H1 (cell line): ENCODE results near the gene CABLES2. TPM values are rescaled to one million over a fixed set of nuclear protein-coding genes. Genes with fewer than 3 reads are reported as not detected.

ENCODE experiments used
- CTCF ChIA-PET: fragments of 300-600 bp; sonication (Branson Sonifier 250); formaldehyde crosslinking; loops from one replicate; lab custom pipeline; 2021; ENCODE audit not compliant: partially characterized antibody; lab: Charles Lee
- POLR2A ChIA-PET: fragments of 300-600 bp; sonication (Branson Sonifier 250); formaldehyde crosslinking; loops from one replicate; lab custom pipeline; 2021; ENCODE audit warnings: inconsistent platforms; ENCODE audit not compliant: partially characterized antibody; lab: Charles Lee
- DNase-seq, 2 experiments: peaks; one replicate each; pipeline versions ENCODE4 v3.0.0 to v3.0.0-alpha.2; 2010 to 2022; ENCODE audit warnings: low spot score in 2 of 2, low read depth in 1 of 2, mixed read lengths in 1 of 2
- FAIRE-seq: peaks from 2 replicates; lab custom pipeline; 2011; peaks lifted over from hg19 to GRCh38; lab: Jason Lieb, UNC
- H2AFZ ChIP-seq: 2 replicates; pipeline ENCODE4 v1.8.1; 2012; ENCODE audit warnings: low read length, inconsistent platforms
- H2AK5ac ChIP-seq: 2 replicates; pipeline ENCODE4 v1.6.1; 2013; ENCODE audit warnings: low read depth, low read length
- H2BK120ac ChIP-seq: replicated peaks from 2 replicates; pipeline ENCODE3; 2013; ENCODE audit warnings: low read depth, low read length, inconsistent platforms
- H2BK12ac ChIP-seq: 2 replicates; pipeline ENCODE4 v1.6.1; 2013; ENCODE audit warnings: low read depth, low read length
- H2BK15ac ChIP-seq: 2 replicates; pipeline ENCODE4 v1.6.1; 2013; ENCODE audit warnings: low read length
- H2BK20ac ChIP-seq: 2 replicates; pipeline ENCODE4 v1.6.1; 2013; ENCODE audit warnings: low read length
- H2BK5ac ChIP-seq: 2 replicates; pipeline ENCODE4 v1.6.1; 2013; ENCODE audit warnings: low read depth, low read length
- H3K14ac ChIP-seq: 2 replicates; pipeline ENCODE4 v1.6.1; 2013; ENCODE audit warnings: inconsistent platforms; ENCODE audit not compliant: insufficient read length
- H3K18ac ChIP-seq: 2 replicates; pipeline ENCODE4 v1.6.1; 2013; ENCODE audit warnings: low read length; ENCODE audit errors: extremely low read depth
- H3K23ac ChIP-seq: 2 replicates; pipeline ENCODE4 v1.6.1; 2013; ENCODE audit warnings: inconsistent platforms; ENCODE audit not compliant: insufficient read length
- H3K23me2 ChIP-seq: 2 replicates; pipeline ENCODE4 v1.6.1; 2013; ENCODE audit warnings: low read depth, low read length
- H3K27ac ChIP-seq: 2 replicates; pipeline ENCODE4 v1.6.1; 2011; ENCODE audit warnings: low read depth, low read length, inconsistent platforms
- H3K27me3 ChIP-seq, 4 experiments: replicated peaks in 1 of 4; 1 replicate in 1 of 4; 2 replicates in 3 of 4; pipeline versions ENCODE4 v1.6.1 to v1.8.1; 2011 to 2013; ENCODE audit warnings: low read length in 3 of 4, mild to moderate bottlenecking in 3 of 4, inconsistent platforms in 2 of 4, mixed read lengths in 2 of 4, moderate library complexity in 1 of 4; ENCODE audit not compliant: control insufficient read depth in 3 of 4, insufficient read depth in 3 of 4; ENCODE audit errors: extremely low read depth in 1 of 4
- H3K36me3 ChIP-seq, 4 experiments: 2 replicates each; pipeline versions ENCODE4 v1.6.1 to v1.8.1; 2011 to 2013; ENCODE audit warnings: mild to moderate bottlenecking in 4 of 4, low read length in 3 of 4, moderate library complexity in 2 of 4, control low read depth in 1 of 4, inconsistent platforms in 1 of 4; ENCODE audit not compliant: insufficient read depth in 4 of 4, control insufficient read depth in 2 of 4
- H3K4ac ChIP-seq: replicated peaks from 2 replicates; pipeline ENCODE3; 2013; ENCODE audit warnings: low read length, low read depth, mixed read lengths, inconsistent platforms; ENCODE audit not compliant: insufficient read length
- H3K4me1 ChIP-seq, 4 experiments: replicated peaks in 1 of 4; 1 replicate in 1 of 4; 2 replicates in 3 of 4; pipeline versions ENCODE4 v1.6.1 to v1.8.1; 2011 to 2013; ENCODE audit warnings: low read length in 3 of 4, inconsistent platforms in 2 of 4, mixed read lengths in 1 of 4; ENCODE audit not compliant: insufficient read depth in 4 of 4, control insufficient read depth in 3 of 4
- H3K4me2 ChIP-seq, 2 experiments: 2 replicates each; pipeline versions ENCODE4 v1.6.1 to v1.8.1; 2011 to 2013; ENCODE audit warnings: low read depth in 2 of 2, low read length in 2 of 2, control low read depth in 1 of 2, inconsistent platforms in 1 of 2, mild to moderate bottlenecking in 1 of 2; ENCODE audit not compliant: insufficient read depth in 1 of 2
- H3K4me3 ChIP-seq, 4 experiments: fragments of 200-600, 300-600 bp in 1 of 4; sonication (generic), shearing (Covaris generic), sonication (Bioruptor Twin) in 1 of 4; 2 replicates each; pipeline versions ENCODE4 v1.5.1 to v1.8.1; 2011 to 2016; ENCODE audit warnings: low read length in 4 of 4, low read depth in 3 of 4, control low read depth in 2 of 4, inconsistent platforms in 2 of 4, mild to moderate bottlenecking in 2 of 4, mixed read lengths in 1 of 4, moderate library complexity in 1 of 4; ENCODE audit not compliant: insufficient read depth in 2 of 4; ENCODE audit errors: extremely low read depth in 1 of 4
- H3K56ac ChIP-seq: replicated peaks from 2 replicates; pipeline ENCODE3; 2013; ENCODE audit warnings: low read depth, mild to moderate bottlenecking, mixed read lengths, low read length, inconsistent platforms; ENCODE audit not compliant: insufficient read length
- H3K79me1 ChIP-seq: 2 replicates; pipeline ENCODE4 v1.6.1; 2013; ENCODE audit warnings: low read depth, low read length, control low read depth
- H3K79me2 ChIP-seq, 2 experiments: 2 replicates each; pipeline versions ENCODE4 v1.6.1 to v1.8.1; 2012 to 2013; ENCODE audit warnings: low read length in 2 of 2, mild to moderate bottlenecking in 2 of 2, inconsistent platforms in 1 of 2; ENCODE audit not compliant: insufficient read depth in 2 of 2, control insufficient read depth in 1 of 2
- H3K9ac ChIP-seq, 4 experiments: replicated peaks in 1 of 4; 1 replicate in 1 of 4; 2 replicates in 3 of 4; pipeline versions ENCODE4 v1.6.1 to v1.8.1; 2011 to 2013; ENCODE audit warnings: low read depth in 3 of 4, low read length in 3 of 4, control low read depth in 2 of 4, mild to moderate bottlenecking in 2 of 4, moderate library complexity in 2 of 4, inconsistent platforms in 1 of 4; ENCODE audit errors: extremely low read depth in 1 of 4
- H3K9me3 ChIP-seq, 2 experiments: 2 replicates each; pipeline versions ENCODE4 v1.6.1 to v1.8.1; 2012 to 2013; ENCODE audit warnings: mild to moderate bottlenecking in 2 of 2, moderate library complexity in 2 of 2, control low read depth in 1 of 2, inconsistent platforms in 1 of 2, low read depth in 1 of 2, low read length in 1 of 2, mixed read lengths in 1 of 2; ENCODE audit not compliant: insufficient read depth in 2 of 2
- H4K20me1 ChIP-seq, 2 experiments: replicated peaks in 1 of 2; 2 replicates each; pipeline versions ENCODE3 to v1.8.1; 2011 to 2013; ENCODE audit warnings: inconsistent platforms in 2 of 2, low read length in 2 of 2, mild to moderate bottlenecking in 1 of 2; ENCODE audit not compliant: insufficient read depth in 2 of 2, control insufficient read depth in 1 of 2
- H4K5ac ChIP-seq: 2 replicates; pipeline ENCODE4 v1.6.1; 2013; ENCODE audit warnings: low read length, low read depth, mixed read lengths, inconsistent platforms; ENCODE audit not compliant: insufficient read length
- H4K8ac ChIP-seq: 2 replicates; pipeline ENCODE4 v1.8.0; 2013; ENCODE audit warnings: mild to moderate bottlenecking, moderate library complexity, low read length, inconsistent platforms; ENCODE audit not compliant: insufficient read depth; ENCODE audit errors: extremely low read depth
- H4K91ac ChIP-seq: replicated peaks from 2 replicates; pipeline ENCODE3; 2013; ENCODE audit warnings: low read length, mixed read lengths, inconsistent platforms; ENCODE audit not compliant: insufficient read length
- SIRT6 ChIP-seq: IDR thresholded peaks from one replicate; pipeline ENCODE4 v1.7.1; 2012; ENCODE audit warnings: low read length, inconsistent platforms
- SRF ChIP-seq: IDR thresholded peaks from 2 replicates; pipeline ENCODE4 v1.6.1; 2011; ENCODE audit warnings: mild to moderate bottlenecking, low read depth, low read length, moderate library complexity
- TAF1 ChIP-seq: IDR thresholded peaks from 2 replicates; pipeline ENCODE4 v1.6.1; 2011; ENCODE audit warnings: mild to moderate bottlenecking, low read depth, low read length
- WGBS, 2 experiments: shearing (Covaris generic) in 1 of 2; methylation state at CpG; one replicate each; pipeline versions ENCODE4 v1.1.6 to v1.1.7; 2013 to 2015; ENCODE audit warnings: low lambda C conversion rate in 2 of 2, mixed read lengths in 2 of 2, inconsistent platforms in 1 of 2, low coverage in 1 of 2, missing lambda C conversion rate in 1 of 2; ENCODE audit not compliant: insufficient replicate concordance in 2 of 2, insufficient coverage in 1 of 2, insufficient read length in 1 of 2; ENCODE audit errors: extremely low coverage in 1 of 2, missing lambda C conversion rate in 1 of 2; 5-methylcytosine and 5-hydroxymethylcytosine counted together
- polyA plus RNA-seq, 7 experiments: library from polyadenylated mRNA; depleted of rRNA in 3 of 7; stranded (reverse) in 5 of 7; unstranded in 2 of 7; fragments of >200 nt in 5 of 7; fragments of 200-250 nt in 2 of 7; gene quantifications; 1 replicate in 5 of 7; 2 replicates in 1 of 7; 4 replicates in 1 of 7; pipeline versions ENCODE4 v1.2.1 to v1.2.3, GENCODE V29; 2011 to 2013; ENCODE audit warnings: missing spikeins in 2 of 7, mixed read lengths in 2 of 7
- total RNA-seq: library from RNA; stranded (reverse); fragmentation: NEBNext Ultra II Directional; extraction: Animal tissue kit (Norgen Biotek cat#: 25700); gene quantifications from 2 replicates; pipeline ENCODE4 v1.2.1, GENCODE V29; 2021
- TF ChIP-seq, protein P1 (sequence below): IDR thresholded peaks from 2 replicates; pipeline ENCODE4 v1.6.1; 2012; ENCODE audit warnings: inconsistent platforms

CABLES2 gene
- total and polyA plus RNA-seq, 2 of the 8 experiments (the other 6 are each of a cell fraction or from before 2014, with no cell fraction given), result 8.0 to 8.8 TPM

GRCh38 chr20:62342910-62343309, 64.2 kb downstream of the CABLES2 start:
- no peak overlapping the region for H2BK20ac ChIP-seq
- FAIRE-seq, result no peak
- no peak overlapping the region for H3K18ac ChIP-seq
- H3K23me2 ChIP-seq, result no peaks in the 10 kb centered on the region
- H3K79me2 ChIP-seq, result no peaks in the 10 kb centered on the region
- H3K27me3 ChIP-seq, result no peaks in the 10 kb centered on the region
- 90% methylated on average over 10 of the region's 10 CpGs; no CpG with 5 or more reads in 1 of the 2 experiments for WGBS, 2 experiments
- CTCF ChIA-PET, result interaction anchor here (1.8 to 3.6 kb wide), 2 partner anchors 27 to 40 kb away, joined by 5 to 17 read pairs; no protein-coding TSS in a partner anchor
- no peak overlapping the region for H2BK12ac ChIP-seq
- H3K56ac ChIP-seq, result no peak overlapping the region
- no peak overlapping the region for H3K4me2 ChIP-seq
- no peak overlapping the region for H2AK5ac ChIP-seq
- H3K14ac ChIP-seq, result no peak overlapping the region
- H3K9ac ChIP-seq, result no peak overlapping the region
- H4K8ac ChIP-seq, result no peak overlapping the region
- no peaks in the 10 kb centered on the region for H3K4me1 ChIP-seq
- no peak overlapping the region for H4K5ac ChIP-seq
- H2BK15ac ChIP-seq, result no peak overlapping the region
- H2BK5ac ChIP-seq, result no peak overlapping the region
- DNase-seq, result no peak
- no peaks in the 10 kb centered on the region for H3K9me3 ChIP-seq
- H3K27ac ChIP-seq, result no peak overlapping the region
- H2BK120ac ChIP-seq, result no peak overlapping the region
- H2AFZ ChIP-seq, result no peak overlapping the region
- no peak overlapping the region for H3K23ac ChIP-seq
- H4K20me1 ChIP-seq, result peaks cover 0 to 14% of the 10 kb centered on the region in 2 experiments
- no peaks in the 10 kb centered on the region; the same call in 1 of the 2 replicates for H3K79me1 ChIP-seq
- no peak overlapping the region for H3K4me3 ChIP-seq
- POLR2A ChIA-PET, result interaction anchor here (0.6 to 12.3 kb wide), 6 partner anchors 10 to 36 kb away, joined by 3 to 95 read pairs (median 4); no protein-coding TSS in a partner anchor
- H3K4ac ChIP-seq, result no peak overlapping the region
- H3K36me3 ChIP-seq, result peaks cover 25 to 63% (median 55%) of the 10 kb centered on the region in 4 experiments
- H4K91ac ChIP-seq, result no peak overlapping the region
- TF ChIP-seq, protein P1, sequence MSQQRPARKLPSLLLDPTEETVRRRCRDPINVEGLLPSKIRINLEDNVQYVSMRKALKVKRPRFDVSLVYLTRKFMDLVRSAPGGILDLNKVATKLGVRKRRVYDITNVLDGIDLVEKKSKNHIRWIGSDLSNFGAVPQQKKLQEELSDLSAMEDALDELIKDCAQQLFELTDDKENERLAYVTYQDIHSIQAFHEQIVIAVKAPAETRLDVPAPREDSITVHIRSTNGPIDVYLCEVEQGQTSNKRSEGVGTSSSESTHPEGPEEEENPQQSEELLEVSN, result no peak
- TF ChIP-seq TAF1 (no peak), SRF (no peak), SIRT6 (no peak)
